ENCODE measurements around the gene GLRX3.
A peak's percentile ranks its signal among the peaks of the same experiment; 100 is the strongest.
"Not testable (repeated sequence)": the region's sequence is repeated elsewhere in the genome, so short reads cannot be mapped to it uniquely, and the experiment has no call there.

Gene GLRX3

GRCh38 chr10:130189608-130190054 lies 53.4 kb downstream of the GLRX3 start:
- DNase-seq, result no peak

- DNase-seq, result peak; percentile 84
These were observed 54.0 kb downstream of the GLRX3 start for GRCh38 chr10:130190055-130190736.

GRCh38 chr10:130190737-130191115 lies 54.5 kb downstream of the GLRX3 start:
- DNase-seq, result no peak

GRCh38 chr10:130191380-130191779 lies 55.2 kb downstream of the GLRX3 start:
- no peak for DNase-seq

GRCh38 chr10:130192276-130192848 lies 56.2 kb downstream of the GLRX3 start:
- DNase-seq, result no peak

DNA sequence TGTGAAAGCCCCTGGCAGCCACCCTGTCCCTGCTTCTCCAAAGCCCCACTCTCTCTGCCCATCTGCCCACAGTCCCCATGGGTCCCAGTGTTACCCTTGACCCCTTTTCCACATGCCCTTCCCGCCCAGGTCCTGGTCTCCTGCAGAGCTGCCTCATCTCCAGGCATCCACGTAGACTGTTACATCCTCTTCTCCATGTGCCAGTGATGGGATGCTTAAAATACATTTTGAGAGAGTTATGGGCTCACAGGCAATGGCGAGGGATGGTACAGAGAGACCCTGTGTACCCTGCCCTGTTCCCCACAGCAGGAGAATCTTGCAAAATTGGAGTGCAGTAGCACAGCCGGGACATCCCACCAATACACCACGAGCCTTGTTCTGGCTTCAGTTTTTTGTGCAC lies 56.8 kb downstream of the GLRX3 start:
- no peak for DNase-seq

DNA sequence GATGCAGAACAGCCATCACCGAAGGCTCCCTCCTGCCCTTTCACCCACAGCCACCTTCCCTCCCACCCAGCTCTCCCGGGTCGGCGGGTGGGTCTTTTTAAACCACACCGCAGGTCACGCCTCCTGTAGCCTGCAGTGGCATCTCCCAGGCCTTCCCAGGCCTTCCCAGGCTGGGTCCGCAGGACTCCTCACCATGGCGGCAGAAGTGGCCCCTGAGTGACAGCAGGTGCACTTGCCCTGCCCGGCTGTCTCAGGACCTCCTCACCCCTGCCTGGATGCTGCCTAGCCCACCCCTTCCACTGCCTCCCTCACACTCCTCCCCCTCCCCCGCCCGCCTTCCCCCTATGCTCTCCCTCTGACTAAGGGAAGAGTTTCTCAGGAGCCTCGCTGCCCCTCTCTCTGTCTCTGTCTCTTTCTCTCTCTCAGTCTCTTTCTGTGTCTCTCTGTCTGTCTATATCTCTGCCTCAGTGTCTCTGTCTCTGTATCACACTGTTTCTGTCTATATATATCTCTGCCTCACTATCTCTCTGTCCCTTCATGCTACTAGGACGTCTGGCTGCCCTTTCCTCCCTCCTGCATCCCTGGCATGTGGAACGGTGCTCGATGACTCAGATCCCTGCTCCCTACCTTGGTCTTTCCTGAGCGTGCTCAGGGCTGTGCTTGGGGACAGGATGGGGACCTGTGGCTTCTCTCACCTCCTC lies 57.5 kb downstream of the GLRX3 start:
- no peak for DNase-seq

- DNase-seq, result no peak
These were observed 58.2 kb downstream of the GLRX3 start for GRCh38 chr10:130194194-130194990.

DNA sequence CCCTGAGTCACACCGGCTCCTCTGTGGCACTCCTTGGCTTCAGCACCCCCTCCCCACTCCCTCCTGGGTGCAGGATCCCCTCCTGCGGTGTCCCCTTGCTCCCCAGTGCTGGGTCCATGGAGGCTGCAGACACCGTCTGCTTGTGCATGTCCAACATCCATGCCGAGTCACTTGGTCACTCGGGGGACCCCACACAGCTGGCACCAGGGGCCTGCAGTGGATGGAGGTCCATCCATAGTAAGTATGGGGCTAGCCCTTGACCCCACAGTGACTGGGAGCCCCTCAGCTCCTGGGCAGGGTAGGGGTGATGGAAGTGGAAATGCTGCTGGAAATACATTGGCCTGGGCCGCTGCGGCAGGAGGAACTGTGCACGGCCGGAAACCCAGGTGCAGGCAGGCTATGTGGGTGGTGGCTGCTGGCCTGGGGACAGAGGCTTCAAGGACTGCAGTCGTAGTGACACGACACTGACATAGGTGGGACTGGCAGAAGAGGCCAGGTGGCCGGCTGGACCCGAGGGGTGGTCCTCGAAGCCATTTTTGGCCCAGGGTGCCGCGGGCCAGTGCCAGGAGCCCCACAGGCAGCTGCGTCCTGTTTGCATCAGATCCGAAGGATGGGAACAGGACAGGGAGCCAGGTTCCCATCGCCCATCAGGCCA lies 58.9 kb downstream of the GLRX3 start:
- DNase-seq, result no peak

DNA sequence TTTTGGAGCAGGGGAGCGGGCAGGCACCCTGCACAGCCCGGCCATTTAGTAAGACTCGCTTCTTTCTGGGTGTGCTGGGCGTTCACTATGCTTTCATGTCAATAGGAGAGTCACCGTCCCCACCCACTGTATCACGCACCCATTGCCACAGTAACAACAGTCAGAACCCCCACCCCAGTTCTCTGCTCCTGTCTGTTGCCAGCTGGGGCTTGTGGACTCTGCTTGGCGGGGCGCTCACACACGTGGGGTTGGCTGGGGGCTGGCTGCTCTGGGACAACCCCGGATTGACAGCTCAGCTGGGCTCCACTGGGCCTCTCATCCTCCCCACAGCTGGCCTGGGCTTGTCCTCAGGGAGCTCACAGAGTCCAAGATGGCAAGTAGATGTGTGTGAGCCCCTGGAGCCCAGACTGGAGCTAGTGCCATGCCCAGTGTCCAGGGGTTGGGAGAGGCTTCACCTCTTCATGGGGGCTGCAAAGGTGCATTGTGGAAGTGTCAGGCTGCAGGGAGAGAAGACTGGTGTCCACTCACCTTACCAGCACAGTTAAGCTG lies 59.6 kb downstream of the GLRX3 start:
- DNase-seq, result no peak

DNA sequence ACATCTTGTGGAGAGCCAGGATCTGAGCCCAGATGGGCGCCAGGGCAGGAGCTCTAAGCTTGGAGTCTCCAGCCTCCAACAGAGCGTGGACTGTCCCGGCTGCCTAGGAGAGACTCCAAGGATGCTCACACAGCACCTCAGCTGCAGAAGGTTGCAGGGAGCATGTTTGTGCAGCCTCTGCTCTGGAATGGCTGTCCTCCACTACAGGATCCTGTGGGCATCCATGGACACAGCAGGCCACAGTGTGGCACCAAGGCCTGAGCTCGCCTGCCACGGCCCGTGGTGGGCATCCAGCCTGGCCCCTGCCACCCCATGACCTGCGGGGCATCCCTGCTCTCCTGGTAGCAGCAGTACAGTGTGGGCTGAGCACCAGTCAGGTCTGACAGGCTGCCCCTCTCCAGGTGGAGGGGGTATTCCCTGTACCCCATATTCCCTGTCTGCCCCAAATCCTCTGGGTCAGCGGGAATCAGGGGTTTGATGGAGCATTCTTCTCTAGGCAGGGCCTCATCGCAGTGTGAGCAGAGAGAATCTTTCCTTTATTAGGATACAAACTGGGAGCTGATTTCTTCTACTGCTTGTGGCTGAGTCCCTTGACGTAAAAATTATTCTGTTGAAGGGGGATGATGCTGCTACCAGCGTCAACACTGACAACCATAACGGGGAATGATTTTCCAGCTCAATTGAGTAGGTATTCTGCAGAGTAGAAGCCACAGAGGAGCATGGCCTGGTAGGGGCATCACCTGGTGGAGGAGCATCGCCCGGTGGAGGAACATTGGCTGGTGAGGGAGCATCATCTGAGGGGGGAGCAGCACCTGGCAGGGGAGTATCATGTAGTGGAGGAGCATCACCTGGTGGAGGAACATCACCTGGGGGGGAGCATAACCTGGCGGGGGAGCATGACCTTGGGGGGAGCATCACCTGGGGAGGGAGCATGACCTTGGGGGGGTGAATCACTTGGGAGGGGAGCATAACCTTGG lies 60.6 kb downstream of the GLRX3 start:
- DNase-seq, result no peak

DNA sequence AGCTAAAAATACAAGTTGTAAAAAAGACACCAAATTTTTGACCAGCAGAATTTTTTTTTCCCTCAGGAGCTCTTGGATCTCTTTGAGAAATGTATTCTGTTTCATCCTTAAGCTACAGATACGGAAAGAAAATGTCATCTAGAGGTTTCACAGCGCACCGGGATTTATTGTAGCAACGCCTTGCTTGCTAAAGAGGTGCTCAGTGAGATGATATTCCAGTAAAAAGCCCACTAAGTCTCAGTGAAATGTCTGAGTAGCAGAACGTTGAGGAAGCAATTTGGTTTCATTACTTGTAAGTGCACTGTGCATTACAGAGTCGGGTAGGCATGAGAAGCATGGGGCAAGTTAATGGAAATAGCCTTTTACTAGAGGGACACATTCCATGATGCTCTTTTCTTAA lies 62.5 kb downstream of the GLRX3 start:
- no peak for DNase-seq

DNA sequence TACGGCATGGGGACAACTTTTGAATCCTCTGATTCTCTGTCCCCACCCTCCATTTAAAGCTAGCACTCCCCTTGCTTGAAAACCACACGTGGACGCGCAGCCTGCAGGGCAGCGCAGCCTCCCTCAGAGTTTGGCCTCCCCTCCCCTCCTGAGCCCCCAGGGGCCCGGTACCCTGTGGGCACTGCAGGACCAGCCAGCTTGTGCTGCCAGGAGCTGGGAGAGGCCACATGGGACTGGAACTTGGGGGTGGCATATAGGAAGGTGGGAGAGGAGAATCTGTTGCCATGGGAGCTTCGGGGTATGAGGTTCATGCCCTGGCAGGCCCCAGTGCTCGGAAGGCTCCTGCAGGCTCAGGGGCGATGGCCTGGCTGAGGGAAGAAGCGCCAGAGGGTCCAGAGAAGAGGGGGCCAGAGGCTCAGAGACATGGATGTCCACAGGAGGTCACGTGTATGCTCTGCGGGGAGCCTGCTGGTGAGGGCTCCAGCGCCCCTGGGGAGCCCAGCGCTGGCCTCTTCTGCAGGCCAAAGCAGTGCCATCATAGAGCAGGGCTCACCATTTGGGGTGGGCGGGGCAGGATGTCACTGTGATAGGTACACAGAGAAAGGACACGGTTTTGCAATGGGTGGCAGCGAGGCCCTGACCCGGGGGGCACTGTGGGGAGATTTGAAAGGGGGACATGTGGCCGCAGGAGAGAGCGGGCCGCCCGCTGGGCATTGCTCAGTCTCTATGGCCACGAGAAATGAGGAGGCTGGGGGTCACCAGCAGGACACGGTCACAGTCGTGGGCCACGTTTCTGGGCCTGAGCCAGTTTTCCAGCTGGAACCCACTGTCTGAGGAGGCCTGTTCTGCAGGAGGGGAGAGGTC lies 64.2 kb downstream of the GLRX3 start:
- no peak for DNase-seq

DNA sequence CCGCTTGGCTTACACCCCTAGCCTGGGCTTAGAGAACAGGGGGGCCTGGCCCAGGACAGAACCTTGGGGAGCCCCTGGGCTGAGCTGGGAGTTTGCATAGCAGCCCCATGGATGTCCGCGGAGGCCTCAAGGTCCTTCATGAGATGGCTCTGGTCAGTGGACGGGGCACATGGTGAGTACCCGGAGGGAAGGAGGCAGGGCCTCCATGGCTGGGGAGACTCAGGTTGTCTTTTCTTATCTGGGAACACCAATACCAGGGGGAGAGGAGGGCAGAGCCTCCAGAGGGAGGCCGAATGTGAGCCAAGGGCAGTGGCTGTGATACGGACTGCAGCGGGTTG lies 64.8 kb downstream of the GLRX3 start:
- no peak for DNase-seq

DNA sequence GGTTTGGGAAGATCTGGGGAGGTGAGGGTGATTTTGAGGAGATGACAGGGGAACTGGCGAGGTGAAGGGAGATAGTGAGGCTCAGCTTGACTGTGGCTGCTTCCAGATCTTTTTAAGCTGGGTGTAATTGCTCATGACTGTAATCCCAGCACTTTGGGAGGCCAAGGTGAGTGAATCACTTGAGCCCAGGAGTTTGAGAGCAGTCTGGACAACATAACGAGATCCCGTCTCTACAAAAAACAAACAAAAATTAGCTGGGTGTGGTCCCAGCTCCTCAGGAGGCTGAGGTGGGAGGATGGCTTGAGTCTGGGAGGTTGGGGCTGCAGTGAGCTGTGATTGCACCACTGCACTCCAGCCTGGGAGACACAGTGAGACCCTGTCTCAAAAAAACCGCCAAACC lies 66.0 kb downstream of the GLRX3 start:
- DNase-seq, result not testable (repeated sequence)

DNA sequence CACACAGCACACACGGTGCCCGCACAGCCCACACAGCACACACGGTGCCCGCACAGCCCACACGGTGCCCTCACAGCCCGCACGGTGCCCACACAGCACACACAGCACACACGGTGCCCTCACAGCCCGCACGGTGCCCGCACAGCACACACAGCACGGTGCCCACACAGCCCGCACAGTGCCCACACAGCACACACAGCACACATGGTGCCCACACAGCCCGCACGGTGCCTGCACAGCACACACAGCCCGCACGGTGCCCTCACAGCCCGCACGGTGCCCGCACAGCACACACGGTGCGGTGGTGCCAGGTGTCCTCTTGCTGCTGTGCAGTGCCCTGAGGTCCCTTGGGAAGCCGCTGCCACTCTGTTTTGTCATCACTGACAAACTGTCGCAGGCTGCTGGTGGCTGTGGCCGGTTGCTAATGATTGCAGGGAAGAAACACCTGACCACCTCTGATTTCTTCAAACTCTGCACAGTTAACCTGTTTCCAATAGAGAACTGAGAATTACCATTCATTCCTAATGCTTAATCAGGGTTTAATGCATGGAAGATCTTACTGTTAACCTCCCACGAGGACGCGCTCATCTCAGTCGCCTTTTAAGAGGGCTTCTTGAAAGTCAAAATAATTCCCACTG lies 66.9 kb downstream of the GLRX3 start:
- DNase-seq, result no peak

GRCh38 chr10:130203626-130204025 lies 67.4 kb downstream of the GLRX3 start:
- no peak for DNase-seq

DNA sequence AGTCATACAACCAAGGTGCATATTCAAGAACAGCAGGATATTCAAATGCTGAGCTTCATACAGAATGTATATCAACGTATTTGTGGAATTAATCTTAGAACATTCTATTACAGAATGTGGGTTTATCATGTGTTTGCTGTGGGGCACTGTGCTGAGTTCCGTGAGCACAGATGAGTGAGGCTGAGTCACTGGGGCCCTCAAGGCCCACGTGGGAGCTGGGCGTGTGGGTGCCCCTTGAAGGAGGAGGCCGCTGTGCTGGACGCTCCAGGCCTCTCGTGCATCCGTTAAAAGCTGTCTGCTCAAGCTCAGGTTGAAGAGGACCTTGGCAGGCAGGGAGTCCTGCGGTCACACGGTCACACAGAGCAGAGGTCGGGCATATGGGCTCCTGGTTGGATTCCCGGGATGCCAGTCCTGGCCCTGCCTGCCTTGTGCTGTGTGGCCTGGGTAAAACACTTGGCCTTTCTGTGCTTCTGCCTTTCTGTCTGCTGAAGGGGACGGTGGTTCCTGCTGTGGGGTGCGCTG lies 70.1 kb downstream of the GLRX3 start:
- DNase-seq, result no peak

GRCh38 chr10:130207205-130207604 lies 71.0 kb downstream of the GLRX3 start:
- DNase-seq, result no peak
